Hematopoietic multipotent progenitor cell treated with erythropoietin and hydrocortisone succinate and interleukin-3 and kit ligand, for 17 days (in vitro differentiated cells): Measurements from ENCODE around the gene SLC22A23.

Experiments
- DNase-seq: peaks from one replicate; pipeline ENCODE4 v3.0.0-alpha.2; 2015; ENCODE audit warnings: low spot score

SLC22A23 gene

GRCh38 chr6:3351829-3352524, 104.9 kb downstream of the SLC22A23 start:
- DNase-seq, result no peak

GRCh38 chr6:3351105-3351676, 105.7 kb downstream of the SLC22A23 start:
- DNase-seq, result no peak

GRCh38 chr6:3350252-3350796, 106.5 kb downstream of the SLC22A23 start:
- no peak for DNase-seq

GRCh38 chr6:3349388-3350251, 107.2 kb downstream of the SLC22A23 start:
- DNase-seq, result peak; percentile 61

- DNase-seq, result no peak
Measured at GRCh38 chr6:3348821-3349220, 108.0 kb downstream of the SLC22A23 start.

- peak; percentile 85 for DNase-seq
Measured at GRCh38 chr6:3347826-3348225, 109.0 kb downstream of the SLC22A23 start.

- DNase-seq, result peak; percentile 57
Measured at GRCh38 chr6:3347247-3347646, 109.6 kb downstream of the SLC22A23 start.

- no peak for DNase-seq
Measured at GRCh38 chr6:3346476-3346875, 110.4 kb downstream of the SLC22A23 start.

GRCh38 chr6:3345836-3346235, 111.0 kb downstream of the SLC22A23 start:
- no peak for DNase-seq

GRCh38 chr6:3343089-3343883, 113.6 kb downstream of the SLC22A23 start:
- no peak for DNase-seq

GRCh38 chr6:3341467-3341866, 115.4 kb downstream of the SLC22A23 start:
- no peak for DNase-seq

- no peak for DNase-seq
Measured at GRCh38 chr6:3340894-3341293, 116.0 kb downstream of the SLC22A23 start.

- no peak for DNase-seq
Measured at GRCh38 chr6:3340358-3340802, 116.5 kb downstream of the SLC22A23 start.

GRCh38 chr6:3339811-3340210, 117.0 kb downstream of the SLC22A23 start:
- no peak for DNase-seq

GRCh38 chr6:3337521-3338350, 119.1 kb downstream of the SLC22A23 start:
- peak; percentile 34 for DNase-seq

GRCh38 chr6:3336859-3337515, 119.9 kb downstream of the SLC22A23 start:
- no peak for DNase-seq

GRCh38 chr6:3336066-3336786, 120.6 kb downstream of the SLC22A23 start:
- DNase-seq, result no peak

GRCh38 chr6:3335169-3335568, 121.7 kb downstream of the SLC22A23 start:
- DNase-seq, result no peak

- DNase-seq, result peak; percentile 84
Measured at GRCh38 chr6:3334555-3334954, 122.3 kb downstream of the SLC22A23 start.

GRCh38 chr6:3333263-3333662, 123.6 kb downstream of the SLC22A23 start:
- DNase-seq, result no peak
